Mammary microvascular endothelial cell (primary cell): Measurements from ENCODE around the gene CDA. TPM values are rescaled to one million over a fixed set of nuclear protein-coding genes. Genes with fewer than 3 reads are reported as not detected.

Experiments used
- total RNA-seq: library from RNA; depleted of rRNA; stranded (reverse); fragments of >200 nt; gene quantifications from 2 replicates; pipeline ENCODE4 v1.2.3, GENCODE V29; 2015

The CDA gene
- 0.13 and 1.1 TPM in 2 replicates for total RNA-seq

DNA sequence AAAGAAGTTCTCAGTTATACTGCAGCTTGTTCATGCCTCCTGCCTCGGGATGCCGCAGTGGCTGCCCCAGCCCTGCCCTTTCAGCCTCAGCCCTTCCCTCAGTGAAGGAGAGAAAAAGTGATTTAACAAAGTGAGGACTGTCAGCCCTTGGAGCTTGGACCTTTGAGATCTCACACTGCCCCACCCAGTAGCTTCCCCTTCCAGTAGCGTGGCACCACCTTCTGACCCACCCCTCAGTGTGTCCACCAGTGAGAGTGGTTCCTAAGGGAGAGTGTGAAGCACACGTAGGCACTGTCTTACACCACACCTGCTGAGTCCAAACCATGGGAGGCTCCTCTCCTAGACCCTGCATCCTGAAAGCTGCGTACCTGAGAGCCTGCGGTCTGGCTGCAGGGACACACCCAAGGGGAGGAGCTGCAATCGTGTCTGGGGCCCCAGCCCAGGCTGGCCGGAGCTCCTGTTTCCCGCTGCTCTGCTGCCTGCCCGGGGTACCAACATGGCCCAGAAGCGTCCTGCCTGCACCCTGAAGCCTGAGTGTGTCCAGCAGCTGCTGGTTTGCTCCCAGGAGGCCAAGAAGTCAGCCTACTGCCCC, at the start of gene CDA:
TSS of gene CDA (plus strand) at position 464 of the 592 bp plus-strand sequence. CDS start at position 497, 33 bp downstream.

DNA sequence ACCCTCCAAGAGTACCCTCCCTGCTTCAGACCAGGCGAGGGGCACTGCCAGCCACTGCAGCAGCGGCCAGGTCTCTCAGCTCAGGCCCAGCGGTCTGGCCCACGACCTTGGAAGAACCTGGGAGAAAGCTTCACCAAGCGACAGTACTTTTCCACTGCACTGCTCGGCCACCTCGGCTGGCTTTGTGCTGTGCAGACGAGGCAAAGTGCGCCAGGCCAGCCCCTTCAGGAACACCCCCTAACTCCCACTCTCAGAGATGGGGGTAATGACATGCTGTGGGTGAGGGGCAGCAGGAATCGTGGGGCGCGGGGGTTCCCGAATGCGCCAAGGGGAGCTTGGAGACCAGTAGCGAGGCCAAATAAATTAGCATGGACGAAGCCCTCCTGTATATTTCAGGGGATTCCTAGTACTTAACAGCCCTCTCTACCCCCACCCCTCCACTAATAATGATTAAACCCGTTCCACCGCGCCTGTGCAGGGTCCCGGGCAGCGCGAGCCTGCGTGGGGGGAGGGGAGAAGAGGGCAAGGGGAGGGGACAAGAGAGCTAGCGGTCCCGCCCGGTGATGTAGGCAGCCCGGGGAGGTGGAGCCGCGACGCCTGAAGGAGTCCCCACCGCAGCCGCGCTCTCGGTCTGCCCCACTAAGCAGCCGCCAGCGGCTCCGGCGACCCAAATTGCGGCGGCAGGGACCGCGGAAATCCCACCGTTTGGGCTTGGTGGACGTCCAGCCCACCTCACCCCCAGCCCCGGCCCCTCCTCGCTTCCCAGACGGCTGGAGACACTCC, 36.8 kb upstream of the CDA start, which contains the start of gene FAM43B:
TSS of gene FAM43B (plus strand) at position 629 of the 783 bp plus-strand sequence. CDS start 401 bp downstream, outside the sequence.

DNA sequence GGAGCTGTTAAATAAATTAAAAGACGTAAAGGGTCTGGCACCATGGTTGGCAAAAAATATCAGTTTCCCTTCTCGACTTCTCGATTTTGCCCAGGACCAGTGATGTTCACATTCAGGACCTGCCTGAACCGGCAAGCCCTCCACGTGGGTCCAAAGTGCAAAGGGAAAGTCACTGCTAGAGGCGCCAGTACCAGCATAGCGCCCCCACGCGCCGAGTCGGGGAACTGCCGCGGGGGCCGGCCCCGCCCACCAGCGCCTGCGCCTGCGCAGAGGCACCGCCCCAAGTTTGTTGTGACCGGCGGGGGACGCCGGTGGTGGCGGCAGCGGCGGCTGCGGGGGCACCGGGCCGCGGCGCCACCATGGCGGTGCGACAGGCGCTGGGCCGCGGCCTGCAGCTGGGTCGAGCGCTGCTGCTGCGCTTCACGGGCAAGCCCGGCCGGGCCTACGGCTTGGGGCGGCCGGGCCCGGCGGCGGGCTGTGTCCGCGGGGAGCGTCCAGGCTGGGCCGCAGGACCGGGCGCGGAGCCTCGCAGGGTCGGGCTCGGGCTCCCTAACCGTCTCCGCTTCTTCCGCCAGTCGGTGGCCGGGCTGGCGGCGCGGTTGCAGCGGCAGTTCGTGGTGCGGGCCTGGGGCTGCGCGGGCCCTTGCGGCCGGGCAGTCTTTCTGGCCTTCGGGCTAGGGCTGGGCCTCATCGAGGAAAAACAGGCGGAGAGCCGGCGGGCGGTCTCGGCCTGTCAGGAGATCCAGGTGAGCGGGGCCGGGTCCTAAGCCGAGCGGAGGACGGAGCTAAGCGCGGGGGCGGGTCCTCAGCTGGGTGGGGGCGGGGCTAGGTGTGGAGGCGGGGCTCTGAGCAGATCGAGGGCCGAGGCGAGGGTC, 44.5 kb downstream of the CDA start, which contains the start of gene PINK1:
TSS of gene PINK1 (plus strand) at position 269 of the 875 bp plus-strand sequence. CDS start at position 360, 91 bp downstream.

DNA sequence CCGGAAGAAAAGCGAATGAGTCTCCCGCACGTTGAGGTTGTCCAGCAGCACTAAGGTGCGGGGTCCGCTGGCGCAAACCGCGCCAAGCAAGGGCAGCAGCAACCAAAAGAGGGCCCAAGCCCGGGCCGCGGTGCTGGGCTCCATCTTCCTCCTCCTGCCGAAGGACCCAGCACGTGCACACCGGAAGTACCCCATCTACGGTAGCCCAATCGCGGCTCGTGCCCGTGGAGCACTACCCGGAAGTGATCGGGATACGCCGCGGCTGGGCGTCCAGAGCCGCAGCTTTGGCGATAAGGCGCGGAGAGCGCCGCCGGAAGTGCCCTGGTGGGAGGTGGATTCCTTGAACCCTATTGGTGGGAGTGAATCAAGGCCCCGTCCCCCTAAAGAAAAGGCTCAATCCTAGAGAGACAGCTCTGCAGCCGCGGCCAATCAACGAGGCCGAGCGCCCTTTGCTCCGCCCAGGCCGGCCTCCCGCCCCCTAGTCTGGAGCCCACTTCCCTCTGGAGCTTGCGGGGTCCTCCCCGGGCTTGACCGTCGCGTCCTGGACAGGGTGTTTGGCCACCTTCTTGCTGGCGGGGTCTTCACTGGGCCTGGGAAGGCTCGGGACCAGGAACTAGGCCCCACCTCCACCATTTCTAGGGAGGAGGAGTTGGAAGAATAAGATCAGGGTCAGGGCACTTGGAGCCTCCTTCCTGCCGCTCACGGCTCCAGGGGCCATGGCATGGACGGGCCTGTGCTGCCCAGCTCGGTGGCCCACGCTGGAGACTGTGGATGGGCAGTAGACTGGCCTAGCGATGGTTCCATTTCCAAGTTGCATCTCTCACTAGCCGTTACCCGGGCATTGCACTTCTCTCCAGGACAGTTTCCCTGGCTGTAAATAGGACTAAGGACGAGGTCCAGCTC, 72.6 kb downstream of the CDA start, which contains the start of gene DDOST:
TSS of gene DDOST (minus strand) at position 163 of the 903 bp plus-strand sequence. CDS start at position 144, 19 bp downstream.

Other genes starting within 250 kb of the CDA start
- 2.2 and 3.7 TPM in 2 replicates for gene CAMK2N1, start 102.9 kb upstream of the CDA start, total RNA-seq
- 34.6 and 38.0 TPM in 2 replicates for gene MUL1, start 80.9 kb upstream of the CDA start, total RNA-seq
- not detected in 2 replicates for gene FAM43B, start 36.5 kb upstream of the CDA start, total RNA-seq
- 33.5 and 36.4 TPM in 2 replicates for gene PINK1, start 44.4 kb downstream of the CDA start, total RNA-seq
- gene DDOST, start 72.3 kb downstream of the CDA start, total RNA-seq: 301 and 336 TPM in 2 replicates
- gene KIF17, start 128.9 kb downstream of the CDA start, total RNA-seq: 25.2 and 28.1 TPM in 2 replicates
- gene SH2D5, start 143.6 kb downstream of the CDA start, total RNA-seq: 2.9 and 5.1 TPM in 2 replicates
- gene HP1BP3, start 198.2 kb downstream of the CDA start, total RNA-seq: 103 and 110 TPM in 2 replicates